HG03280 (cell line): ENCODE measurements around the gene CREG1.
A peak's percentile ranks its signal among the peaks of the same experiment; 100 is the strongest.
"Not testable (repeated sequence)": the region's sequence is repeated elsewhere in the genome, so short reads cannot be mapped to it uniquely, and the experiment has no call there.

ENCODE experiments used
- ATAC-seq: cut with Tn5 transposase; IDR thresholded peaks from one replicate; pipeline ENCODE4 v1.9.1; 2021; ENCODE audit warnings: mild to moderate bottlenecking, moderate library complexity; ENCODE audit not compliant: unreplicated experiment

CREG1 gene

DNA sequence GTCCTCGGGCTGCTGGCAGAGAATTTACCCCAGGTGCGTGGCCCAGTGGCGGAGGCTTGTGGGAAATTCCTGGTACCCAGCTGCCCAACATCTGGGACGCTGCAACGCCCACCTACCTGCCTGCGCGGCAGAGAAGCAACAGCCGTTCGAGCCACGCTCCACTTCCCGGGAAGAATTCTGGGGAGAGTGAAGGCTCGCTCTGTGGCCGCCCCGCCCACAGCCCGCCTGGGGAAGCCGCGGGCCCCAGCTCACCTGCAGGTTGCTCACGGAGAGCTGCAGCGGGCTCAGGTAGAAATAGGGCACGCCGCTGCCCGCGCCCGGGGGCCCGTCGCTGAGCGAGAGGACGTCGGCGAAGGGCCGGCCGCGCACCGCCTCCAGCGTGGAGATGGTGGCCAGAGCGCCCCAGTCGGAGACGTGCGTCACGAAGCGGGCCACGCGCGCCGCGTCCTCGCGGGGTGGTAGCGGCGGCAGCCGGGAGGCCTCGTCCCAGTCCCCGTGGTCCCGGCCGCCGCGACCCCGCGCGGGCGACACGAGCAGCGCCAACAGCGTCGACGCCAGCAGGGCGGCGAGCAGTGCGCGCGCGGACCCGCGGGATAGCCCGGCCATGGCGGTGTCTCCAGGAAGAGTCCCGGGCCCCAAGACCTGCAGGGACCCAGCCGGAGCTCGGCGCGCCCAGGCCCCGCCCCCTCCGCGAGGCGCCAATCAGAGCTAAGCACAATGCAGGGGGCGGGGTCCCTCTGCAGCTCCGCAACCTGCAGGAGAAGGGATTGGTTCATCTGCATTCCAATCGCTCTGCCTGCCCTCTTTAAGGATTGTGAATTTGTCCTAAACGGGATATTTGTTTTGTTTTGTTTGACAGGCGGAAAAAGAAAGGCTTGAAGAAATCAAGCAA, at the start of gene CREG1:
Gene CREG1 (minus strand): TSS at position 627 of the 892 bp plus-strand sequence.
- ATAC-seq: peak; percentile 99

DNA sequence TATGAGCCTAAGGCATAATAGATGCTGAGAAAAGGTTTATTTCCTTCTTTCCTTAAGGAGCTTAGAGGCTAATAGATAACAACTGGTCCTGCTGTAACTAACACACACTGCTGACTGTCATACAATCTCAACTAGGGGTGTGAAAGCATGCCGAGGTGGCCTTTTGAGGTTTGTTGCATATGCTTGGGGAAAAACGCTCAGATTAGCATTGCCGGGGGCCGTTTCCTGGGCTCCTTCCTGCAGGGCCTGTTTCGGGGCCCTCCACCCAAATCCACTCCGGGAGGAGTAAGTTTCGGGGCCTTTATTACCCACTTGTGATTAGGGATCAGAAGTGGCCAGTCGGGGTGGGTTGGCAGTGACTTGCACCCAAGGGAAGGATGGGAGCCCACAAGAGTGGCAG, 49.3 kb upstream of the CREG1 start:
- ATAC-seq: no peak

DNA sequence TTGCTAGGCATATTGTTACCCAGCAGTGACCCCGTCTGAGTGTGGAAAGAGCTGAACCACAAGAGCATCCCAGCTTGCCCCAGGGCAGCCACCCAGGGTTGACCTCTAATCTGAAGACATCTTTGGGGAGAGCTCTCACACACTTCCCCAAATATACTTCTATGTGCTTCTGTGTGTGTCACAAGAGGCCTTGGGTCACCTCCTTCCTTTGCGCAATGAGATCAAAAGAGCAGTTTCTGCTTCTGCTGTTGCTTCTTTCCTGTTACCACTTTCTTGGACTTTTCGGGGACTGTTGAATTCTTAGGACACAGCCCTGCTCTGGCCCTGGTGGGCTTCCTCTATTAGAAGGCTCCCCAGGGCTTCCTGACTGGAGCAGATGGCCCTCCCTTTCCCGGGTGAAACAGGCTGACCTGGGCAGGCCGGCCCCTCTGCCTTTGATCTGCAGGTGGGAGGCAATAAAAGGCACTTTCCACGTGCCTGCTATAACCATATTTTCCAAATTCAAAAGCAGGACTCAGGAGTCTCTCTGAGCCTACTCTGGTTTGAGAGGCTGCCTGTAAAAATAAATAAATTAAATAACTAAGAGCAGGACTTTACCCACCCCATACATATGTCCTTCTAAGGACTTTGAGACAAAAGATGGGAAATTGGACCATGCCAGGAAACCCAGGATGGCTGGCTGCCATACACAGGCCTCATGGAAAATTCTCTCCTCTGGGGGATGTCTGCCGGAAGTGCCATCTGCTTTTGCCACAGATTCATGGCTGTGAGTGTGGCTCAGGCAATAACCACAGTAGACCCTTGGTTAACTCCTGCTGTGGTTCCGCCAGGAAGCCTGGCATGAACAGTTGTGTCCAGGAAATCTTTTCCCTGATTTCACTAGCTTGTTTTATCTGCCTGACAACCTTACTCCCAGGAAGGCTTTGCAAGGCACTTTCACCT, 48.2 kb upstream of the CREG1 start:
- ATAC-seq: no peak

DNA sequence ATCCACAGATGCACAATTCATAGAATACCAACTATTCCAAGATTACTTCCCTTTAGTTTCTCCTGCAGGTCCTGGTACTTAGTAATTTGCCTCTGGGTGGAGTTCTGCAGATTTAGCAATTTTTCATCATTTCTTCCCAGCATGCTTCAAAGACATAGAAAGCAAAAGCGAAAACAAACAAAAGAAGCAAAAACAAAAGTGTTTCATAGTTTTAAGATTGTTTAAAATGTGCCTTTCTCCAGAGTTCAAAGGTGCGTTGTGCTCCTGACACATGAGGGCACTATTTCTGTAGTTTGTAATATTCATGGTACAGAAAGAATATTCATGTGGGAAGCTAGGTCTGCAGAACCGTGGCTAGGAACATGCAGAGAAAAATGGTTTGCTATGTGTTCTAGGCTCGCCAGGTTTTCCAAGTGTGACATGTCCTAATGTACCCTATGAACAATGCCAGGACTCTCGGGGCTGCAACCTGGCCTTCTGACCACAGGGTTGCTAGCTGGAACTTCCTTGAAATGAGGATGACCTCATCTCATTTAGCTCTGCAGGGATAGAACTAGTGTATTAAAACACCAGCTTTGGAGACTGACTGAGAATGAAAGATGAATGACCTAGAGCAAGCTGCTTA, 46.5 kb upstream of the CREG1 start:
- ATAC-seq: peak; percentile 83

DNA sequence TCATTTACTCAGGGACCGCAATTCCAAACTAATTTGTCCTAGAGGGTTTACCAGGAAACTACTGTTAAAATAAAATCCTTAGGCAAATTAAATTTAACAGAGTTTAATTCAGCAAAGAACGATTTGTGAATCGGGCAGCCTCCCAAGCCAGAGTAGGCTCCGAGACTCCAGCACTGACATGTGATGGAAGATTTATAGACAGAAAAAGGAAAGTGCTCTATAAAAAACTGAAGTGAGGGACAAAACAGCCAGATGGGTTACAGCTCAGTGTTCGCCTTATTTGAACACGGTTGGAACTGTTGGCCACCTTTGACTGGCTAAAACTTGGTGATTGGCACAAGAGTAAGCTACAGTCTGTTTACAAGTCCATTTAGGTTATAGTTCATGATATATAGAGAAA, 41.3 kb upstream of the CREG1 start:
- no peak for ATAC-seq

DNA sequence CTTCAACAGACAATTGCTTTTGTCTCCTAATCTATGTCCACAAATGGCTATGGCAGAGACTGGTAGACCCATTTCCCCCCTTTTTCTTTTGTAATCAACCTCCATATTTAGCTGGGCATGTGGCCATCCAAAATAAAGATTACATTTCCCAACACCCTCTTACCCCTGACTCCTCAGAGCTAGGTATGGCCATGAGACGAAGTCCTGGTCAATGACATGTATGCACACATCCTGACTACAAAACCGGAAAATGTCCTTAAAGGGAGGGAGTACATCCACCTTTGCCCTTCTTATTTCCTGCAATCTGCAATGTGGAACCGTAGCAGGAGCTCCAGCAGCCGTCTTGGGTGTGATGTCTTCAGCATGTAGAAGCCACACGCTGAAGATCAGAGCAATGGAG, 40.3 kb upstream of the CREG1 start:
- no peak for ATAC-seq

DNA sequence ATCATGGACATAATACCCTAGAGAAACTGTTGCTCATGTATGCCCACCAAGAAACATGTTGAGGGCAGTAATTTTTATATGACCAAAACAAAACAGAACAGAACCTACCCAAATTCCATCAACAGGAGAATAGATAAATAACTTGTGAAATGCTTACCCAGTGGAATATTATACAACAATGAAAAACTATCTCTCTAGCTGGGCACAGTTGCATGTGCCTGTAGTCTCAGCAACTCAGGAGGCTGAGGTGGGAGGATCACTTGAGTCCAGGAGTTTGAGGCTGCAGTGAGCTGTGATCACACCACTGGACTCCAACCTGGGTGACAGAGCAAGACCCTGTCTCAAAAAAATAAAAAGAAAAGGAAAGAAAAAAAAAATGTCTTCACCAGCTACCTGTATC, 38.9 kb upstream of the CREG1 start:
- ATAC-seq: no peak

DNA sequence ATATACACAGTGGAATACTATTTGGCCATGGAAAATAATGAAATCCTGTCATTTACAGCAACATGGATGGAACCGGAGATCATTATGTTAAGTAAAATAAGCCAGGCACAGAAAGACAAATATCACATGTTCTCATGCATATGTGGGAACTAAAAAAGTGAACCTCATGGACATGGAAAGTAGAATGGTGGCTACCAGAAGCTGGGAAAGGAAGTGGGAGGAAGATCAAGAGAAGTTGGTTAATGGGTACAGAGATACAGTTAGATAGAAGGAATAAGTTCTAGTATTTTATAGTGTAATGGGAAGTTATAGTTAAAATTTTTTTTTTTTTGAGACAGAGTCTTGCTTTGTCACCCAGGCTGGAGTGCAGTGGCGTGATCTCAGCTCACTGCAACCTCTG, 34.8 kb upstream of the CREG1 start:
- ATAC-seq: no peak

DNA sequence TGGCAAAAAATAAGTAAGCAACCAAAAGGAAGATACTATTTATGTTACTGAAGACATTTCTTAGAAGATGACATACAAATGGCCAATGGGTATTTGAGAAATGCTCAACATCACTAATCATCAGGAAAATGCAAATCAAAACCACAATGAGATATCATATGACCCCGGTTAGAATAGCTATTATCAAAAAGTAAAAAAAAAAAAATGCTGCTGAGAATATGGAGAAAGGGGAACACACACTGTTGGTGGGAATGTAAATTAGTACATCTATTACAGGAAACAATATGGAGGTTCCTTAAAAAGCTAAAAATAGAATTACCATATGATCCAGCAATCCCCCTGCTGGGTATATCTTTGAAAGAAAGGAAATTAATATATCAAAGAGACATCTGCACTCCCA, 34.3 kb upstream of the CREG1 start:
- no peak for ATAC-seq

DNA sequence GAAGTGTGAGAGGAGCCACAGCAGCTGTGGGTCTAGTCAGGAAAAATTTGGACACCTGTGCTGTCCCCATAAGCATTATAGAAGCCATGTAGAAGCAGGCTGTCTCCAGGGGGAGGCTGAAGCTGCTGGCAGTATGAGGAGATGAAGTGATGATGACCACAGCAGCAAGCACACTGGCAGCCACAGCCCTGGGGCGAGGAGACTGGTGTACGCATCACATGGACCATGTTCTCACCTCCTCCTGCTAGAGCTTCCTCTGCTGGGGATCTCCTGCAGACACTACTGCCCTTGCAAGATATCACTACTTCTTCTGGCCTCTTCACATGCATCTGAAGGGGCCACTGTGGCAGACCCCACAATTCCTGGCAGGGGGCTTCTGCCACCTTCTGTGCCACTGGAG, 33.8 kb upstream of the CREG1 start:
- no peak for ATAC-seq

DNA sequence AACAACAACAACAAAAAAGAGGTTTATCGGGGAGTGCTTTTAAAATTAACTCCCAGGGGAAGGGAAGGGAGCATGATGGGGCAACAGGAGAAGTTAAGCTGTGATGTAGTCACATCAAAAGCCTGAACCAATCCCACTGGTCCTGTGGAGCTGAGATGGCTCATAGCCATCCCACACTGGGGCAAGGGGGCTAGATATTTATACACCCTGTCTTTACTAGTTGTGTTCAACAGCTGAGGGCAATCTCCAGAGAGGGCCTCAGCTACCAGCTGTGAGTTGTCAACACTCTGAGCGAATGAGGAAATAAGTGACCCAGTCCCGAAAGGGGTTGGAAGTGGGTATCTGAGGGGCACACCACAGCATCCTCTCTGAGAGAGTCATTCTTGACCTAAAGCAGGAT, 31.0 kb upstream of the CREG1 start:
- no peak for ATAC-seq

DNA sequence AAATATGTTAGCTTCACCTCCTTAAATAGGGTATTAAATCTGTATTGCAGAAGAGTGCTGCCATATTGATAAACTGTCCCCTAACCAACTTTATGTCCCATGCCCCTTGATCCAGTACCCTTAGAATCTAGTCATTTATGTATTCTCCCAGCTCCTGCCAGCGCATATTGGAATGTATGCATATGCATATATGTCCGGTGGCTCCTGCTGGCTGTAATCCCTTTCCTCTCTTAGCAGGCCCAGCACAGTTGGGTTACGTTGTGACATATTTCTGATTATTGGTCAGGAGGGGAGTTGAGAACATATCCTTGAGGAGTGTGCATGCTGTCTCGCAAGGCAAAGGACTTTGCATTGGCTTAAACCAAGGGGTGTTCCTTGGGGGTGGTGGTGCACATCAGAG, 29.2 kb upstream of the CREG1 start:
- ATAC-seq: no peak

DNA sequence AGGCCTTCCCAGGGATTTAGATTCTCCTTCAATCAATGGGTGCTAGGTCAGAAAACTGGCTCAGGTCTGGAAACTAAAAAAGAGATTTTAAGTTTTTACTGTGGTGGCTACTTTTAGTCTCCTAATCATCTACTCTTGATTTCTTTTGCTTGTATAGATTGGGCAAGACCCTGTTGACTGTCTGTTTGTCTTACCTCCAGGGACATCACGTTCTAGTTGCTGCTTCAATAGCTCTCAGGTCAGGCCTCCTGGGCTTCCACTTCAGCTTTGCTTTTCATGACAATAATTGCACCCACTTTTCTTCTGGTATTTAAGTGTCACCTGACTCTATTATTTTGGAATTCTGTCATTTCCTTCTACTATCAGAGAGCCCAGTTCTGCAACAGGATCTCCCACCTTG, 28.5 kb upstream of the CREG1 start:
- ATAC-seq: no peak

DNA sequence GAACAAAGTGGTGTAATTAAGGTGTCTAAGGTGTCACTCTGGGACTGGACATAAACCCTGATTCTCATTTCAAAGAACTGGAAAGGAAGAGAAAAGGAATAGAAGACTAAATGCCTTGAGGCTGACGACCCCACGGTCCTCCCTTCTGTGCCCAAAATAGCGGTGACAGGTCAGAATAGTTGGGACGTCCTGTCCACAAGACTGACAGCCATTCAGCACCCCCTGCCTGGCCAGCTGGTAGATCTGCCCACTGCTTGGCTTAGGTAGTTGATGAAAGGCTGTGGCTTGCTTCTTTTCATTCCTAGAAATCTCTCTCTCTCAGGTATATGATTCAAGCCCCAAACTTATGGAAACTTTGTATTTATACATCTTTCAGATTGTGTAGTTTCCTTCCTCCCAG, 26.4 kb upstream of the CREG1 start:
- no peak for ATAC-seq

DNA sequence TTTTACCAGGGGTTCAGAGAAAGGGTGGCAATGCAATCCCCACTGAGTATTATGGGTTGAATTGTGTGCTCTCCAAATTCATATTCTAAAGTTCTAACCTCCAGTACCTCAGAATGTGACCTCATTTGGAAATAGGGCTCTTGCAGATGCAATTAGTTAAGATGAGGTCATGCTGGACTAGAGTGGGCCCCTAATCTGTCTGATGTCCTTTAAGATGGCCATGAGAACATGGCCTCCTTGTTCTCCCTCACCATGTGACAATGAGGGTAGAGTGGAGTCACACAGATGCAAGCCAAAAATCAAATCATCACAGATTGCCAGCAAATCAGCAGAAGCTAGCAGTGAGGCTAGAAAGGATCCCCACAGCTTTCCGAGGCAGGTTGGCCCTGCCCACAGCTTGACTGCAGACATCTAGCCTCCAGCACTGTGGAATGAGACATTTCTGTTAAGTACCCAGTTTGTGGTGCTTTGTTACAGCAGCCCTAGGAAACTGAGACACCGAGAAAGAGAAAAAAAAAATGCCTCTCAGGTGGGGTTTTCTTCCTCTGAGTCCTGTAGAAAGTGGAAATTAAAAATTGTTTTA, 25.5 kb upstream of the CREG1 start:
- no peak for ATAC-seq

DNA sequence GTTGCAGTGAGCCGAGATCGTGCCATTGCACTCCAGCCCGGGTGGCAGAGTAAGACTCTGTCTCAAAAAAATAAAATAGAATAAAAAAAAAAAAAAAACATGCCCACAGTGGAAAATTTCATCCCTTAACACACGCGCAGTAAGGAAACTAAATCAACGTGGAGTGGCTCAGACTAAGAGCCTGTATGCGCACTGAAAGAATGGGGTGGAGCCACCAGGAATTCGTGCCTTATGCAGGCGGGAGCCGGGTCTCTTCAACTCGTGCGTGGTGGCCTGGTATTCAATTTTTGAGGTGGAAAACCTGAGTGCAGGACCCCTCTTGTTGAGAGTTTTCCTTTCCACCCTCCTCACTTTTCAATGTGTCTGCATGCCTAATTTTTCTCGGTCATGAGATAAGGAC, 22.1 kb upstream of the CREG1 start:
- no peak for ATAC-seq

DNA sequence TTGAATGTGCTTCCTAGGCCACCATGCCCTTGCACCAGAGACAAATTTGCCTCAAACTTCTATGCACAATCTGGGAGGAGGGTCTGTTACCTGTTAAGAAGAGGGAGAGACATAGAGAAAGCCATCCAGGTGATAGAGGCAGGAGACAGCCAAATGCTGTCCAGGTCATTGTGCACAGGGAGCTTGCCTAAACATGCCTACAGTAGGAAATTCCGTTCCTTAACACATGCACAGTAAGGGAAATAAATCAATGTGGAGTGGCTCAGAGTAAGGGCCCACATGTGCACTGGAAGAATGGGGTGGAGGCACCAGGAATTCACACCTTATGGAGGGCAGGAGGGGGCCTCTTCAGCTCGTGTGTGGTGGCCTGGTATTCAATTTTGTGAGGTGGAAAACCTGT, 19.5 kb upstream of the CREG1 start:
- ATAC-seq: no peak

DNA sequence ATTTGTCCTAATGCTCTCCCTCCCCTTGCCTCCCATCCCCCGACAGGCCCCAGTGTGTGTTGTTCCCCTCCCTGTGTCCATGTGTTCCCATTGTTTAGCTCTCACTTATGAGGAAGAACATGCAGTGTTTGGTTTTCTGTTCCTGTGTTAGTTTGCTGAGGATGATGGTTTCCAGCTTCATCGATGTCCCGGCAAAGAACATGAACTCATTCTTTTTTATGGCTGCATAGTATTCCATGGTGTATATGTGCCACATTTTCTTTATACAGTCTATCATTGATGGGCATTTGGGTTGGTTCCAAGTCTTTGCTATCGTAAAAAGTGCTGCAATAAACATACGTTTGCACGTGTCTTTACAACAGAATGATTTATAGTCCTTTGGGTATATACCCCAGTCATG, 17.1 kb upstream of the CREG1 start:
- not testable (repeated sequence) for ATAC-seq

DNA sequence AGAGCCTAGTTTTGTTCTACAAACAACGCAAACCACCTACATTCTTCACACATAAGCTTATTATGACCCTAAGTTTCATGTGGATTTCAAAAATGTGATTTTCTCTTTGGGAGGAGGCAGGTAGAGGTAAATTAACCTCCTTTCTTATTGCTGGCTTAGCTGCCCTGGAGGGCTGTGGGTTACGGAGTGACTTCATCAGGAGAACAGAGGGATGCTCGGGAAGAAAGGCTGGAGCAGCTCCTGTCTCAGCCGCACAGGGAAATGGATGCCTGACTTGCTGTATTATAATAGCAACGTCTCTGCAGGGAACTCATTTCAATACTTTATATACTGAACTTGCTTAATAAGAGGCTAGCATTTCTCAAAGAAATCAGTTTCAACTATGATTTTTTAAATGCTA, 14.1 kb upstream of the CREG1 start:
- no peak for ATAC-seq

DNA sequence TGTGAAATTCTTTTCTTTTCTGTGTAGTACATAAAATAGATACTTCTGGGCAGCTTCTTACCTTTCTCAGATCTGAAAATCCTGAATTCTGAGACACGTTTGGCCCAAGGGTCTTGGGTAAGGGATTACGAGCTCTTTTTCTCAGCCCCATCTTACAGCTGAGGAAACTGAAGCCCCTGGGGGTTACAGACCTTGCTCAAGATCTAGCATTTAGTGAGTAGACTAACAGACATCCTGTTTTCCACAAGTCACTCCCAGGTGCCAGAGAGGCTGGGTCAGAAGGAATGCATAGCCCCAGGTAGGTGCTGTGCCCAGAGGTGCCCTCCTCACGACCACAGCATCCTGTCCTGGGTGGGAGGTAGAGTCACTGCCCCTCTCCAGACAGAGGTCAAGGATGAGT, 13.2 kb upstream of the CREG1 start:
- no peak for ATAC-seq

DNA sequence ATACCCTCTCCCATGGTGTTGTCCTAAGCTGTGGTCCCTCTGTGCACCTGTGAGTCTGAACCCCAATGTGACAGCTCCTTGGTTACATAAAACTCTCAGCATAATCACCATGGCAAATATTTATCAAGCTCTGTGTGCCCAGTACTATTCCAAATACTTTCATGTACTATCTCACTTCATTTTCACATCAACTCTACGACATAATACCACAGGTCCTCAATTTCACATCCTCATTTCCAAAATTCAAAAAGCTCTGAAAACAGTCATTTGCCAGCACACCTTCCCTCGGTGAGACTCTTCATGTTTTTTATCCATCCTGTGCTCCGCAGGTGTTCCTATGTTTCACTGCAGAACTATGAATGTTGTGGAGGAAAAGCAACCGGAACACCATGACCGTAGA, 12.4 kb upstream of the CREG1 start:
- ATAC-seq: no peak
